ENCODE measurements around the gene OGFR. TPM values are rescaled to one million over a fixed set of nuclear protein-coding genes. Genes with fewer than 3 reads are reported as not detected.

Gene OGFR
- total RNA-seq, 1 experiment from 2014 or later: 84.7 TPM

Other genes starting within 250 kb of the OGFR start
- gene SLCO4A1, start 162.3 kb upstream of the OGFR start, total RNA-seq (2022): 18.7 and 23.6 TPM in 2 replicates
- 0.14 and 0.16 TPM in 2 replicates for gene NTSR1, start 96.0 kb upstream of the OGFR start, total RNA-seq (2022)
- gene MRGBP, start 8.4 kb upstream of the OGFR start, total RNA-seq (2022): 40.3 and 43.4 TPM in 2 replicates
- gene COL9A3, start 12.2 kb downstream of the OGFR start, total RNA-seq (2022): 6.4 and 7.9 TPM in 2 replicates
- gene TCFL5, start 57.0 kb downstream of the OGFR start, total RNA-seq (2022): 14.6 and 15.1 TPM in 2 replicates
- gene DIDO1, start 121.7 kb downstream of the OGFR start, total RNA-seq (2022): 120 and 122 TPM in 2 replicates
- 129 and 133 TPM in 2 replicates for gene GID8, start 133.3 kb downstream of the OGFR start, total RNA-seq (2022)
- gene SLC17A9, start 147.9 kb downstream of the OGFR start, total RNA-seq (2022): 64.7 and 77.4 TPM in 2 replicates
- gene BHLHE23, start 202.1 kb downstream of the OGFR start, total RNA-seq (2022): 0.49 and 0.95 TPM in 2 replicates

All from Caco-2 (cell line).